Measurements from ENCODE around the gene ATP5F1B.

Gene ATP5F1B

DNA sequence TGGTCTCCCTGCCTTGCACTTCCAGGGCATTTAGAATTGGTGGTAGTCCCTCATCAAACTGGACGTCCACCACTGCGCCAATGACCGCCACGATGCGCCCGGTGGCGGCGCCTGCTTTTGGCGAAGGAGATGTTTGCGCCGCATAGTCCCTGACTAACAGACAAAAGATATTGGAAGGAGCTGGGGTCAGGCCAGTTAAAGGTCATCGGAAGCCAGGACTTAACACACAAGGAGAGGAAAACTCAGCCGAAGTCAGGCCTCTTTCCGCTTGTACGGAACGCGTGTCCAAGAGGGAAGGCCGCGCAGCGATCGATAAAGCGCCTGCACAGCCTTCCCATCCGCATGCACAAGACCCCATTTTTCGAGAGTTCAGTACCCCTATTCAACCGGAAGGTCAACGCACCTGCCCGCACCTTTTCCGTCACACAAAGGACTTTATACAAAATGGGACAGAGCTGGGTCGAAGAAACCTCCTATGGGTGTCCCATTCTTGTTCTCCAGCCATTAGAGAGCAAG is 525 bp downstream of the ATP5F1B start:
- DNase-seq = no peak

DNA sequence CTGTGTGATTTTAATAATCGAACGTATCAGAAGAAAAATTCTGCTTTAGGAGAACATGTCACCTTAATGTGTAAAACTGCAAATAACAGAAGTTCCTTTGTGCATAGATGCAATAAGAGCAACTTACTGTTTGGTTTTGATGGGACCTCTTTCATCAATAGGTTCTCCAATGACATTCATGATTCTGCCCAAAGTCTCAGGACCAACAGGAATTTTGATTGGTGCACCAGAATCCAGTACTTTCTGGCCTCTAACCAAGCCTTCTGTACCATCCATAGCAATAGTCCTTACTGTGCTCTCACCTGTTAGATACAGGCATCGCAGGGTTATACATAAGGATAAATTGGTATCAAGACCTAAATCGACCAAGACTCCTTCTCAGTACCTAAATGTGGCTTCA is 1.1 kb downstream of the ATP5F1B start:
- DNase-seq = no peak

DNA sequence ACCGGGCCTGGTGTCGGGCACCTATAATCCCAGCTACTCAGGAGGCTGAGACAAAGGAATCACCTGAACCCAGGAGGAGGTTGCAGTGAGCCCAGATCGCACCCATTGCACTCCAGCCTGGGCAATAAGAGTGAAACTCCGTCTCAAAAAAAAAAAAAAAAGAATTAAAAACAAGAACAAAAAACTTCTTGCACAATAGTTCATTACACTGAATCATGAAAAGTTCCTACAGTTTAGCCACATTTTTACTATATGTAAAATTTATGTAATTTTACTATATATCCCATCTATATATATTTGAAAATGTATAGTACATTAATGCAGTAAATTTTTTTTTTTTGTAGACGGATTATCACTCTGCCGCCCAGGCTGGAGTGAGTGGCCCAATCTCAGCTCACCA is 4.6 kb downstream of the ATP5F1B start:
- no peak for DNase-seq

DNA sequence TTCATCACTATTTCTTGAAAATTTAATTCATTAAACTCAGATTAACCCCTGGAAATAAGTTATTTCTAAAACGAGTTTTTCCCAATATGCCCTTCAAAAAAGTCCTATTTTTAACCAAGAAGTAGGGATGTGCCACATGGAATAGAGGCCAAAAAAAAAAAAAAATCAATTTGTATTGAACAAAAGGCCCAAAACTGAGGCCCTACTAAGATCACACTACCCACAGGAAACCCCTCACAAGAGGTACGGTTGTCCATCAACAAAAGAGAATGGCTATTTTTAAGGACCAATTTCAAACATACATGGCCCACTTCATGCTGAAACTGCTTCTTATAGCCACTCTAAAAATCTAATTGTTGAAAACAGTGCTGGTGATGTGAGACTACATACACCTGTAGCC is 8.2 kb downstream of the ATP5F1B start:
- no peak for DNase-seq

DNA sequence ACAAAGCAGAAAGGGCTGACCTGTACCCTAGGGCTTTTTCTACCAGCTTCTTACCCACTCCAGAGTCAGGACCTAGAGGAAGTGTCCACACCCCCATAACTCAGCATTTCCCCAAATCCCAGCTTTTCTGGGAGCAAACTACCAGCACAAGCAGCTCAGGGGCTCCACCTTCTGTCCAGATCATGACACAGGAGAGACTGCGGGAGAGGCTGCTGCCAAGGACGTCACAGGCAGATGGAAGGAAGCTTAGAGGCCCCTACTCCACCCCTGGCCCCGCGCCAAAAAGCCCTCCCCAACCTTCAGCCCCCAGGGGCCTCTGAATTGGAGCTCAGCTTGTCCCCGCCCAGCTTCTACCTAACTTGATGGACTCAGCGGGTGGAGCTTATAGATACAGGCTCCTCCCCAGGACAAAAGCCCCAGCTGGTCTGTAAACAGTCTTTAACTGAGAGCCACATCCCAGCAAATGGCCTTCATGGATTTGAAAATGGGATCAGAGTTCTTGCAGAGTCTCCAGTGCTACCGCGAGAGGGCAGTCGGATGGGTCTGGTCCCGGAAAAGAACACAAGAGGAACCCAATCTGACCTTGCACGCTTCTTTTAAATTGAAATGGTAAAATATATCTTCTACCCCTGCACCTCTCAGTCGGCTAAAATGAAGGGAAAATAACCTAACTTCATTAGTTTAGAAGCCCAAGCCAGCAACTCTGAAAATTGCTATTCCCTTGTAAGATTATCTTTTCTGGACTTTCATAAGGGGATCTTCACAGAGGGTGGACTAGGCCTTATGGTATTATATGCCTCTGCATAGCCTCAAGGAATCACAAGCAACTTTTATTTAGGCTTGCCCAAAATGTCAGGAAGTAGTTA is 8.9 kb downstream of the ATP5F1B start:
- peak; percentile 99 for DNase-seq

DNA sequence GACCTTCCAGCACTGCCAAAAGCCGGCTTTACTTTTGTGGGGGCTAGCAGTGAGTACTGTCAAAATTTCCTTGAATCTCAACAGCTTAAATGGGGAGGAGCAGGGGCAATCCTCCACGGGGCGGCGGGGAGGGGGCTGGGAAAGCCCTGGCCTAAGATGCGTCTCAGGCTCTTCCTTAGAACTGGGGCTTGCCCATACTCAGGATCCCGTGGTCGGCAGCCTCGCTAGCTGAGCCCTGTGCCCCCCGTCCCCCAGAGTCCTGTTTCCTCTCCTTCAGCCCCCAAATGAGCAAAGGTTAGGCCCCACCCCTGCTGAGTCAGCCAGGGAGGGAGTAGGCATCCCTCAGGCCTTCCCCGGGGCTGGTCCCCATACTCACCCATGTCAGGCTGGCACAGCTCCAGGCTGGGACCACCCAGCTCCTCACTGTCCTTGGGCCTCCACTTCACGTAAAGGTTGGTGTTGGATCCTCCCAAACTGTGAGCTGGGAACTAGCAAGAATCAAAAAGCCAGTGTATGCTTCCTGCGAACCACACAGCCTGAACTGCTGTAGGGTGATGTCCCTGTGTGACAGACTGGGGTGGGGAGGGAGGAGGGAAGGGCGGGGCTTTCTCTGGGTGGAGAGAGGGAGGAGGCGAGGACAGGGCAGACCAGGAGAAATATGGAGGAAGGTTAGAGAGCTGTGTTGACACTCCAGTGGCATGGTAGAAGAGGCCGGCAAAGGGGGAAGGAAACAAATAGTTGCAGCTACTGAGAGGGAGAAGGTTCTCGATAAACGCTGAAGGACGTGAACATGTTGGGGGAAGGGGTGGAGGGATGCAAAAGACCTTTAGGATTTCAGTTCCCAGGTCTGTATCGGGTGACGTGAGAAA is 9.7 kb downstream of the ATP5F1B start:
- peak; percentile 76 for DNase-seq

DNA sequence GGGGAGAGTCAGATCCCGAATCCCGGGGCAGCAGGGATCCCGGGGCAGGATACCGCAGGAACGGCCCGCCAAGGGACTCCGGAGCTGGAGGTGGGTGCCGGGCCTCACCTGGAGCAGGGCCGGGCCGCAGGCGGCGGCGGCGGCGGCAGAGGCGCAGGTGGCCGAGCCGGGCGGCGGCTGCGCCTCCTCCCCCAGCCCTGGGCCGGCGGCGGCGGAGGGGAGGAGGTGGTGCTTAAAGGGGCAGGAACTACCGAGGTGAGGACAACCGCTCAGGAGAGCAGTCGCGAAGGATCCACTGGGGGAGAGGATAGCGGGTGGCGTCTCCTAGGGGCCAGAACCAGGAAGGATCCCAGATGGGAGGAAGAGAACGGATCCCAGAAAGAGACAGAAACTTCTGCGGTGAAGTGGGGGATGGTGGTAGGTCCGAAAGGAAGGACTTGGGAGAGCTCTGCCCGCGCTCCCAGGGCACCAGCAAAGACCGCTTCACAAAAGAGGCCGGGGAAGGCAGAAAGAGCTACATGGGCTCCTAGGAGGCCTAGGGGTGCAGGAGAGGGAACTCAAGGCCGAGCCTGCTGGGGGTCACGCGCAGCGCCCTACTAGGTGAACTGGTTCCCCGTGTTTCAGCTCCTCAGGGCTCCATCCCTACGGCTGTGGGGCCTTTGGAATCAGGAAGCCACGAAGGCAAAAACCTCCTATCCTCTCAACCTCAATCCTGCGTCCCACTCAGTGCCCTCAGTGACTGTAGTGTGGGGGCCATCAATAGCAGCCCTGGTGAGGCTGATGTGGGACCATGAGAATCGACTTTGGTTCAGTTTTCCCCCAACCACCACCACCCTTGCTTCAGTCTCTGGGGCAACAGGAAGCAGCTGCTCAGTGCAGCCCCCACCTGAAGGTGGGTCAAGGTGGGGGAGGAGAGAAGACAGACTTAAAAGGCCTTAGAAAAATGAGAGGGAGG is 10.7 kb downstream of the ATP5F1B start:
- peak; percentile 66 for DNase-seq

DNA sequence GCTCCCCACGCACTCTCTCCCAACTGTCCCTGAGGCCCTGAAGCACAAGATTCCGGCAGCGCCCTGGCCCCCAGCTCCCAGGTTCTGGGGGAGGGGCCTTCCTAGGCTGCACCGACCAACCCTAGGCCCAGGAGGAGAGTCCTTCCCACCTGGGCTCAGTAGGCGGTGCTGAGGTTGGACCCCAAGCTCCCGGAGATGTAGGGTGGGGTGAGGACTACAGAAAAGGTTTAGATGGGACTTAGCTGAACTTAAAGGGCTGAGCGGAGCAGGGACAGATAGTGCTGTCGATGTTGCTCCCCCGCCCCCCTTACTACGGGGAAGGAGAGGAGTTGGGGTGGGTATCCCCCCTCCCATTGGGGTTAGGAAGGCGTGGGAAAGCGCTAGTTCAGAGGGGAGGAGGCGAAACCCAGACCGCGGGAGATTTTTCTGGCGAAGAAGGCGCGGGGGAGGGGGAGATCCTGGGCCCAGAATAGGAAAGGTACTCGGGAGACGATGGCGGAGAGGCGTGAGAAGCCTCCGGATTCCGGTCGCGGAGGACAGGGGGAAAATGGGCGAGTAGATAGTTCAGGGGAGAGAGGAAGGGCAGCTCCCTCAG is 11.4 kb downstream of the ATP5F1B start:
- DNase-seq = no peak

DNA sequence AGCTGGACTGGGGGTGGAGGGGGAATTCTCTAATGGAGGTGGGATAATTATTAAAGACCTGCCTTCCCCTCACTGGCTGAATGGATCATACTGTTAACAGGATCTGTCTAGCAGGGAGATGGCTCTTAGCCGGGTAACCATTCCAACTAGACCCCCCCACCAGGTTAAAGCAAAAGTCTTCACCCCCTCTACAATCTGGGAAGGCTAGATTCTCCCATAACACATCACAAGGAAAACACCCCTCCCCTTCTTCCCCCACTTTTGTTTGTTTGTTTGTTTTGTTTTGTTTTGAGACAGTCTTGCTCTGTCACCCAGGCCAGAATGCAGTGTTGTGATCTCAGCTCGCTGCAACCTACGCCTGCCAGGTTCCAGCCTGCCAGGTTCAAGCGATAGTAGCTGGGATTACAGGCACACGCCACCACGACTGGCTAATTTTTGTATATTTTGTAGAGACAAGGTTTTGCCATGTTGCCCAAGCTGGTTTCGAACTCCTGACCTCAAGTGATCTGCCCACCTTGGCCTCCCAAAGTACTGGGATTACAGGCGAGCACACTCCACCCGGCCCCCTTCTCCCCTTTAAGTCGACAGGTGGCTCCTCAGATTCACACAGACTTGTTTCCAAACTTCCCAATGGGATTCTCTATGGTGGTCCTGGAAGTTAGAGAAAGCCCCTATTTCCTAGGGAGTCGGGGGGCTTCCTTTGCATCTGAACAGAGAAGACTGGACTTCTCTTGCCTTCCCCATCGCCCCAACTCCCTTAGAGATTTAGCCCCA is 12.1 kb downstream of the ATP5F1B start:
- DNase-seq = no peak

DNA sequence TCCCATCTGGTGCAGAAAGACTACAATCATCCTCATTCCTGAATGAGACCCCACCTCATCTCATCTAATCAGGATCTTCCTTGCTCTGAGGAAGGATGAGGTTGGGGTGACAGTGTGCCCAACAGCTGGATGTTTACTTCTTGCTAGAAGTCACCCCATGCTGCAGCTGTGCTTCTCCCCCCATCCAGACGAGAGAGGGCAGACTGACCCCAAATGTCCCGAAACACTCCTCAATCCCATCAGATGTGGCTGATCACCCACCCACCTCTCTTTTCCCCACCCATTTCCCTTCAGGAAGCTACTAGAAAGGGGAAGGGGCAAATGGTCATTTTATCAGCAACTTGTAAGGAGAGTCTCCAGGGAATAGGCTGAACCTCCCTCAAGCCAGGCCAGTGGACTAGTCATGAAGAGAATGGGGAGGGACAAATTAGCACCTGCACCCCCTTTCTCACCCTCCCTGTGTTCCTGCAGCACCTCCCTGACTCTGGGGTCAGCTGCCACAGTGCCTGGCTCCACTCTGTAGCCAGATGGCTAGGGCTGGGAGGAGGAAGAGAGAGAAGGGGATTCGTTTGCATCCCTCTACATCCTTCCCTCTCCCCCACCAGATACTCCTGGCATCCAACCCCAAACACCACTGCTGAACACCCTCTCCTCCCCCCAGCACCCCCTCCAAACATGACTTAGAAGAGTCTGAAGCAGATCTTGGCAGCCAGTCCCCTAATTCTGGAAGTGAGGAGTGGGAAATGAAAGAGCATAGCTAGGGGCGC is 12.9 kb downstream of the ATP5F1B start:
- no peak for DNase-seq

DNA sequence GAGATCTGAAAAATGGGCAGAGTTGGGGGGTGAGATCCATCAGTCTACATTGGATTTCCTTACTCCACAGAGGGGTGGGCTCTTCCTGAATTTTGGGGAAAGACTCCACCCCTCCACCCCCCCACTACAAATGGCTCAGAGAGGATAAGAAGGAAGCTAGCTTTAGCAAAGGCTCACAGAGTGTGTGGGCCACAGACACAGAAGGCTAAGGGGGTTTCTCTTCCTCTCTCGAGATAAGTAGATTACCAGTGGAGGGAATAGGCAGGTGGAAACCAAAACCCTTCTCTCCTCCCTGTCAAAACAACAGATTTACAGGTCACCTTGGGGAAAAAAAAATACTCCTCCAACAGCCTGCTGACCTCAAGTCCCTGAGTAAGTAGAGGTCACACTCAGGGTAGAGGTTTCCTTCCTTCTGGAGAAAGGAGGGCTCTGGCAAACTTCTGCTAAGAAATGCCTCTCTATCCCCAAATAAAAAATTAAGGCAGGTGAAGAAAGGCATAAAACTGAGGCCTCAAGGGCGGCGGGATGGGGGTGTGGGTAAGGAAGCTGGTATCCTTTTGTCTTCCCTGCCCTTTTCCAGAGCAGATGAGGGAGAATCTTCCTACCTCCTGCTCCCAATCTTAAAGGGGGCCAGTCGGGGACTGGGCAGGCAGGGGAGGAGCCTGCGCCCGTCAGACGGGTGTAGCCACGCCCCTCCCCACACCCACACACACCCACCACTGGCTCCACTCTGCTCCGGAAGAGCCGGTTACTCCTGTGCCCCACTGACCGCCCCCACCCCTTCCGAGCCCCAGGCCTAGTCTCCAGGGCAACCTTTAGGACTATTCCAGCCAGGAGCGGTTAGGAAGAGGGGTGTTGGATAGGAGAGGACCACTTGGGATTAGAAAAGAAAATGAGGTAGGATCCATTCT is 13.7 kb downstream of the ATP5F1B start:
- no peak for DNase-seq

DNA sequence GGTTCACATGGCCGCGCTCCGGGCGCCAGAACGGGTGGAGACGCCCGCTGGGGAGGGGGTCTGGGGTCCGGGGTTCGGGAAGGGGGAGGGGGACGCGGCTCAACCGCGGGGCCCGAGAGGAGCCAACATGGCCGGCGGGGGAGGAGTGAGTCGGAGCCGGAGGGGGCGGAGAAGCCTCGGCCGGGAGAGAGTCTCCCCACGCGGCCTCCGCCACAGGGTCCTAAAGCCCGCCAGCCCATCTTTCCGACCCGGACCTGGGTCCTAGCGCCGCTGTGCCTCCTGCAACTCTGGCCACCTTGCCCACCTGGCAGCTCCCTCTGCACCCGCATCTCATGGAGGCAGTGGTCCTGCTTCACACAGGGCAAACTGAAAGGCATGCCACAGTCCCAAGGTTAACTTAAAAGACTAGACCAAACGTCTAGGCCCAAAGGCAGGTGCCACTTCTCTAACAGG is 15.6 kb downstream of the ATP5F1B start, which contains the start of gene BAZ2A:
Gene BAZ2A (minus strand): TSS at position 147 of the 453 bp plus-strand sequence. CDS start 12,796 bp downstream, outside the sequence.
- peak; percentile 71 for DNase-seq

DNA sequence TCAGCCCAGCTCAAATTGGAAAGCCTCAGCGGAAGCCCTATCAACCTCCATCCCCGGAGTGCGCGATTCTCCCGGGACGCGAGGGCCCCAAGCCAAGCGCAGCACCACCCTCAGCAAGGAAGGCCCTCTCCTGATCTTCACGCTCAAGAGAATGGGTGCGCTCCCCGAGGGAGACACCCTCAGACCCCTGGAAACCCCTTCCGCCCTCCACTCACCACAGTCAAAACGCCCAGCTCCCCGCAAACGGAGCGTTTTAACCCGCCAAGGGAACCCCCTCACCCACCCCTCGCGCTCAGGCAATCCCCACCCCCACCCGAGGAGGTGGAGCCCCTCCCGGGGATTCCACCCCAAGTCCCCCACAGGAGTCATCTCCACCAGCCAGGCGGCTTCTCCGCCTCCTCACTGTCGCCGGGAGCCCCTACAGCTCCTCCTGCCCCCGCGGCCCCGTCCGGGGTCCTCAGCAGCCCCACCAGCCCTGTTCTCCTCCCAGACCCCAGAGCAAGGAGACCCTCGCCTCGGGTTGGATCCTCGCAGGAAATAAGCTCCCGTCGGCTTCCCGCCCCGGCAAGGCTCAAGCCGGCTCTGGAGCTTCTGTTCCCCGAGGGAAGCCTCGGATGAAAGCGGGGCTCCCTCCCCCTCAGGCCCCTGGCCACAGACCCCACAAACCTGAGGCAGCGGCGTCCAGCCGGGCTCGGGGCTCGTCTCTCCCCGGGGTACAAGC is 16.2 kb downstream of the ATP5F1B start:
- DNase-seq = no peak

DNA sequence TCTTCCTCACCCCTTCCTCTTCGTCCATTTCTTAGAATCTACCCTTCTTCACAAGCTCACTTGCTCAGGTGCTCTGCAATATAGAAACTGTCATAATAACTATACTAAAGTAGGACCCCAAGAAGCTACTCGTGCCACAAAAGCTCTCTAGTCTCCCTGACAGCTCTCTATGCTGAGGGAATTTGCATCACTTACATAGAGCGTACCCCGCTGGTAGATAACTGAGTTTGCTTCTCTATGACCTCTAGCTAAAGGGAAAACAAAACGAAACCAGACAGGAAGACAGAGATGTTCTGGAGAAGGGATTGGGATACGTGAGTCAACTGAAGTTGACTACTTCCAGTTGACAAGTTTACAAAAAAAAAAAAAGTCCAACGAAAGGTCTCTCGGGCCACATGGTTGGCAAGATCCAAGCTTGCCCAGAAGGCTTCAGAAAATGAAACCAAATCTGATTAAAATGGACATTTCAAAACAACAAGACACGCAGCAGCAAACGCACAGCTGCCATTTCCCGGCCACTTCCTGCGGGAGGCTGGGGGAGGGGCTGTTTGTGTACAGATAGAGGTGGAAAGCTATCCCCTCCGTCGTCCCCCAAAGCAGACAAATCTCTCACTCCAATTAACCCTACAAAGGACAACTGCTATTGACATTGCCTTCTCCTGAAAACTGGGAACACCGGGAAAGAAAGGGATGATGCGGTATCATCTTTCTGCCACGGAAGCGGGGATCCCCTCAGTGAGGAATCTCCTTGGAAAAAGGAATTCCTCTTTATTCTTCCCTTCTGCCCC is 16.9 kb downstream of the ATP5F1B start:
- DNase-seq = peak; percentile 14

DNA sequence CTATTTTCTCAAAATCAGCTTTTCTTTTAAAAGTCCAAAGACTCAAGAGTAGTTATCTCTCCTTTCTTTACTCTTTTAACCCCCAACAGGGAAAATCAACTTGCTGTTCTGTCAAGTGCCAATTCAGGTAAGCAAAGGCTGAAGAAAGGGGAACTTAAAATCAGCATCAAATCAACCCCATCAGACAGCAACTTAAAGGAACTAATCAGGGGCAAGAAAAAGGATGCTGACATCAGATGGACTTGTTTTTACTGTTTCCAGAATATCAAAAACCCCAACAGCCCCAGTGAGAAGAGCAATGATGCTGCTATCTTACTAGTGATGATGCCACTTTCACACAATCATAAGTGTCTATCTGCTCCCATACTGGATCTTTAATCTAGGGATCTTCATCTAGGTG is 19.1 kb downstream of the ATP5F1B start:
- no peak for DNase-seq

DNA sequence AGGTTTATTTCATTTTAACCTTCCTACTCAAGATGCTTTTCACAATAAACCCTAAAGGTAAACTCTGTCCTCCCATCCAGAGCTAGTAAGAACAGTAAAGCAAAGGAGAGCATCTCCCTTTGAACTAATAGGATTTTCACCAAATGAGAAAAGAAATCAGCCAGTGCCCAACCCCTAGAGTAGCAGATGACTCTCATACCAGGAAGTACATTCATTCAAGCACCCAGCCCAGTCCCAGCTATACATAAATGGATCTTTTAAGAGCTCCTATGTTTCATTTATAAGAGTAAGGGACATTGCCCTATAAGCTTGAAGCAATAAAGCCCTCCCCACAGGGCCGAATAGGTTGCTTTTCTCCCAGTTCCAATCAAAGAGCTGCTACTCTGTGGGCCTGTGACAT is 23.2 kb downstream of the ATP5F1B start:
- no peak for DNase-seq

DNA sequence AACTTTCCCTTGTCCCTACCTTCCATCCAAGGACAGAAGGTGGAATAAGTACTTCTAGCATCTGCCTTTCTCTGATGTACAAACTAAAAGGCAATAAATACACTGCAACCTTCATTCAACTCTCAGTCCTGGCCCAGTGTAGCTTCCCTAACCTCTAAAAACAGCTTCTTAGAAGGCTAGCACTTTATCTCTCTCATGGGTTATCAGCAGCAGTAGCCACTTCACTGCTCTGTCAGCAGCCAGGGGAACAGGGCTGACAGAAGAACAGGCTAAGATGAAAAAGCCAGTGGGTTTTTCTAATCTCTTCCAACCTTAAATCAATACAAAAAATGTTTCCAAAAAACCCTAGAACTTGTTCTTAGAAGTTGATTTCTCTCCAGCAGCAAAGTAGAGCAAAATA is 28.9 kb downstream of the ATP5F1B start:
- DNase-seq = no peak

DNA sequence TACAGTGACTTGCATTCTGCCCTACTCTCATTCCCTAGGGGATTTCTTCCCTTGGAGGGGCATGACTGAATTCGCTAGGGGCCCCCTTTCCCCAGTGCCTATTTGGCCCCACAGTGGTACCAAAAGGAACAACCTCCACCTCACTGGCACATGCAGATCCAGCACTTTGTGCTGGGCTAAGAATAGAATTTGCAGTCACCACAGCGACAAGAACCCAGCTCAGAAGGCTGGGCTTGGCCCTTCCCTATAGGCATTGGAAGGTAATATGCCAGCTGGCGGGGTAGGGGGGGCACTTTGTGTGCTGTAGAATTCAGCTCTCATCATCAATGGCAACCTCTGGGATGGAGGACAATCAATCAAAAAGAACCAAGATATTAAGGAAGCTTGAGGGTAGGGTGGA is 29.5 kb downstream of the ATP5F1B start:
- no peak for DNase-seq

Measured in T1000 (cell line).